Neural progenitor cell (in vitro differentiated cells): ENCODE results near the gene ANKRD11.

Source experiments
- EZH2 ChIP-seq: fragments of 200-600 bp; sonication (generic); IDR thresholded peaks from 2 replicates; pipeline ENCODE4 v1.6.1; 2017; ENCODE audit warnings: antibody characterized with exemption, mild to moderate bottlenecking, moderate library complexity
- TF ChIP-seq, protein P1 (sequence below): fragments of 200-600 bp; sonication (generic); IDR thresholded peaks from 2 replicates; pipeline ENCODE4 v1.5.1; 2017; ENCODE audit warnings: antibody characterized with exemption, mild to moderate bottlenecking

DNA sequence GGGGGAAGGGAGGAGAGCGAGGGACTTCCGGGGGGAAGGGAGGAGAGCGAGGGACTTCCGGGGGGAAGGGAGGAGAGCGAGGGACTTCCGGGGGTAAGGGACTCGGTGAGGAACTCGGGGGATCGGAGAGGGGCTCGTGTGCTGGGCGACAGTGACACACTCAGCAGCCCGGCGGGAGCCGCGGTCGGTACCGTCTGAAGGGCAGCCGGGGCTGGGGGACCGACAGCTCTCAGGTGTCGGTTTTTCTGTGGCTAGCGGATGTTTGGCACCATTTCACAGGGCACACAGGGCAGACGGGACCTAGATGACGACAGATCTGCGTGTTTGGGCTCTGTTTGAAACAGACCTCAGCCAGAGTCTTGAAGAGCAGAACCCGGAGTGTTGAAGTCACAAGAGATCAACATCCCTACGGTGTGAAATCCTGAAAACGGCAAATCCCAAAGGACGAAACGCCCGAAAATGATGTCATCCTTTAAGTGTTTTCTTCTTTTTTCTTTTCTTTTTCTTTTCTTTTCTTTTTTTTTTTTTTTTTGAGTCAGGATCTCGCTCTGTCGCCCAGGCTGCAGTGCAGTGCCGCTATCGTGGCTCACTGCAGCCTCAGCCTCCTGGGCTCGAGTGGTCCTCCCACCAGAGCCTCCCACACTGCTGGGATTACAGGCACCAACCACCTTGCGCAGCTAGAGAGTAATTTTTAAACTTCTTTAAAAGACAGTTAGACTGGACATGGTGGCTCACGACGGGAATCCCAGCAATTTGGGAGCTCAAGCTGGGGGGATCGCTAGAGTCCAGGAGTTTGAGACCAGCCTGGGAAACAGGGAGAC is 249.0 kb downstream of the ANKRD11 start:
- TF ChIP-seq EZH2 = no peak
- TF ChIP-seq, protein P1, sequence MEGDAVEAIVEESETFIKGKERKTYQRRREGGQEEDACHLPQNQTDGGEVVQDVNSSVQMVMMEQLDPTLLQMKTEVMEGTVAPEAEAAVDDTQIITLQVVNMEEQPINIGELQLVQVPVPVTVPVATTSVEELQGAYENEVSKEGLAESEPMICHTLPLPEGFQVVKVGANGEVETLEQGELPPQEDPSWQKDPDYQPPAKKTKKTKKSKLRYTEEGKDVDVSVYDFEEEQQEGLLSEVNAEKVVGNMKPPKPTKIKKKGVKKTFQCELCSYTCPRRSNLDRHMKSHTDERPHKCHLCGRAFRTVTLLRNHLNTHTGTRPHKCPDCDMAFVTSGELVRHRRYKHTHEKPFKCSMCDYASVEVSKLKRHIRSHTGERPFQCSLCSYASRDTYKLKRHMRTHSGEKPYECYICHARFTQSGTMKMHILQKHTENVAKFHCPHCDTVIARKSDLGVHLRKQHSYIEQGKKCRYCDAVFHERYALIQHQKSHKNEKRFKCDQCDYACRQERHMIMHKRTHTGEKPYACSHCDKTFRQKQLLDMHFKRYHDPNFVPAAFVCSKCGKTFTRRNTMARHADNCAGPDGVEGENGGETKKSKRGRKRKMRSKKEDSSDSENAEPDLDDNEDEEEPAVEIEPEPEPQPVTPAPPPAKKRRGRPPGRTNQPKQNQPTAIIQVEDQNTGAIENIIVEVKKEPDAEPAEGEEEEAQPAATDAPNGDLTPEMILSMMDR = no peak
